ENCODE measurements around the gene RASA3.

GRCh38 chr13:114063545-114064449, 68.6 kb downstream of the RASA3 start:
- TF ChIP-seq GATA2 (IDR thresholded peaks at IDR 0.05; ENCODE audit: low read depth, low read length) (no peak), GATA3 (IDR thresholded peaks at IDR 0.05; ENCODE audit: low read depth, low read length) (no peak)
